ENCODE data around the gene COL1A1.

DNA sequence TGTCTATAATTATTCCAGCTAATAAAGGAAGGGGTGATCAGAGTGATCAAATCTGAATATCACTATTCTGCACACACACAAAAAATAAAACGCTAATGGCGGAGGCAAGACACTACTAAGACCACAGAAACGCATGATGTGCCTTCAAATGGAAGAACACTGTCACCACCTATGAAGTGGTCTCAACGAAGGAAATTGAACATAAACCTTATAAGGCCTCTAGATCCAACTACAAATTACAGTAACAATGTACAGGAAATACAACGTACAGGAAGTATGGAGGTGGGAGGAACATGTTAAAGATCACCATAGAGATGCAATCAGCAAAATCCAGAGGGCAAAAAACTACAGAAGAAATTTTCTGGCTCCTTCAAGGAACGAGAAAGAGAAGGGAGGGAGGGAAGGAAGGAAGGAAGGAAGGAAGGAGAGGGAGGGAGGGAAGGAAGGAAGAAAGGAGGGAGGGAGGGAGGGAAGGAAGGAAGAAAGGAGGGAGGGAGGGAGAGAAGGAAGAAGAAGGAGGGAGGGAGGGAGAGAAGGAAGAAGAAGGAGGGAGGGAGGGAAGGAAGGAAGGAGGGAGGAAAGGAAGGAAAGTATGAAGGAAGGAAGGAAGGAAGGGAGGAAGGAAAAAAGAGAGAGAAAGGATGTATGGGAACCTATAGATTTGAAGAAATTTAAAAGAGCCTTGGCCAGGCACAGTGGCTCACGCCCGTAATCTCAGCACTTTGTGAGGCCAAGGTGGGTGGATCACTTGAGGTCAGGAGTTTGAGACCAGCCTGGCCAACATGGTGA, 38.8 kb downstream of the COL1A1 start:
- TF ChIP-seq, protein P1, sequence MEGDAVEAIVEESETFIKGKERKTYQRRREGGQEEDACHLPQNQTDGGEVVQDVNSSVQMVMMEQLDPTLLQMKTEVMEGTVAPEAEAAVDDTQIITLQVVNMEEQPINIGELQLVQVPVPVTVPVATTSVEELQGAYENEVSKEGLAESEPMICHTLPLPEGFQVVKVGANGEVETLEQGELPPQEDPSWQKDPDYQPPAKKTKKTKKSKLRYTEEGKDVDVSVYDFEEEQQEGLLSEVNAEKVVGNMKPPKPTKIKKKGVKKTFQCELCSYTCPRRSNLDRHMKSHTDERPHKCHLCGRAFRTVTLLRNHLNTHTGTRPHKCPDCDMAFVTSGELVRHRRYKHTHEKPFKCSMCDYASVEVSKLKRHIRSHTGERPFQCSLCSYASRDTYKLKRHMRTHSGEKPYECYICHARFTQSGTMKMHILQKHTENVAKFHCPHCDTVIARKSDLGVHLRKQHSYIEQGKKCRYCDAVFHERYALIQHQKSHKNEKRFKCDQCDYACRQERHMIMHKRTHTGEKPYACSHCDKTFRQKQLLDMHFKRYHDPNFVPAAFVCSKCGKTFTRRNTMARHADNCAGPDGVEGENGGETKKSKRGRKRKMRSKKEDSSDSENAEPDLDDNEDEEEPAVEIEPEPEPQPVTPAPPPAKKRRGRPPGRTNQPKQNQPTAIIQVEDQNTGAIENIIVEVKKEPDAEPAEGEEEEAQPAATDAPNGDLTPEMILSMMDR (conservative IDR thresholded peaks at IDR 0.05), result no peak
- TF ChIP-seq EZH2 (IDR thresholded peaks at IDR 0.05; ENCODE audit: low read depth), result no peak
